UCSD-AML1 (cell line): ENCODE measurements around the gene MTREX.

Experiments used
- DNase-seq: peaks from one replicate; lab custom pipeline; 2025; ENCODE audit not compliant: unreplicated experiment; lab: John Stamatoyannopoulos, UW

MTREX gene

DNA sequence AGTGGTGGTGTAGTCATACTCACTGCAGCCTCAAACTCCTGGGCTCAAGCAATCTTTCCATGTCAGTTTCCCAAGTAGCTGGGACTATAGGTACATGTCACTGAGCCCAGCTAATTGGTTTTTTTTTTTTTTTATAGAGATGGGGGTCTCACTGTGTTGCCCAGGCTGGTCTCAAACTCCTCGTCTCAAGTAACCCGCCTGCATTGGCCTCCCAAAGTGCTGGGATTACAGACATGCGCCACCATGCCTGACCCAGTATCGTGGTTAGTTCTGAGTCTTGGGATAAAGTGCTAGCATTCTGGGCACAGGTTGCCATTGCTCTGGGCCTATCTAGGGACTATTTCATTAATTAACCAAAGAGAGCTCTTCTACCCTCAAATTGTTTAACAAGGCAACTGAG is 118.7 kb downstream of the MTREX start:
- DNase-seq = no peak

DNA sequence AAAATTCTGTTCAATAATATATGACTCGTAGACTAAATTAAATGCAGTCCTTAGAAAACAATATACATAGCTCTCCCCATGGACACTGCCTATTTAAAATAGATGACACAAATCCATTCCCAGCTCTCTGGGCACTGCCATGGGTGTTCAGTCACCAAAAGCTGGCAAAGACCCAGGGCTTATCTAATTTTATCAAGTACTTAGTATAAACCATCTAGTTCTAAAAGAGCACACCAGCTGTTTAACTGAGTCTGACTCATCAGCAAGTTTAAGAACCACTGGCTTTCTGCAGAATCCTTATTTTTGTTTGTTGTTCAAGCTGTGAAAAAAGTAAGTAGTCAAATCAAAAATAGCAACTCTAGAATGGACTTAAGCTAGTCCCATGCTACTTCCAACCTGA is 119.4 kb downstream of the MTREX start:
- no peak for DNase-seq

DNA sequence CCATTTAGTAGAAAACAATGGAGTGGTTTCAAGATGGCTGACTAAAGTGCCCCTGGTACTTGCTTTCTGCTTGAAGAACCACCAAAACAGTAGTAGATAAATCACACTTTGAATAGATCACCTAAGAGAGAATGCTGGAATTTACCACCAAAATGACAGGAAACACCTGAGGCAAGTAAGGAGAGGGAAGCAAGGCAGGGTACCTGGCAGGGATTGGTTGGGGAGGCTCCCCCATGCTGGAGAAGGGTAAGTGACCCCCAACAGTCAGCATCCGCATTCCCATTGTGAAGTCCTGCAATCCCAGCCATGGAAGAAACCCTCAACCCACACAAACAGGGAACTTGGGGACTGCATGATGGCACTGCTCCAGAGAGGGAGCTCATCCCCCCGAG is 121.4 kb downstream of the MTREX start:
- DNase-seq = no peak

DNA sequence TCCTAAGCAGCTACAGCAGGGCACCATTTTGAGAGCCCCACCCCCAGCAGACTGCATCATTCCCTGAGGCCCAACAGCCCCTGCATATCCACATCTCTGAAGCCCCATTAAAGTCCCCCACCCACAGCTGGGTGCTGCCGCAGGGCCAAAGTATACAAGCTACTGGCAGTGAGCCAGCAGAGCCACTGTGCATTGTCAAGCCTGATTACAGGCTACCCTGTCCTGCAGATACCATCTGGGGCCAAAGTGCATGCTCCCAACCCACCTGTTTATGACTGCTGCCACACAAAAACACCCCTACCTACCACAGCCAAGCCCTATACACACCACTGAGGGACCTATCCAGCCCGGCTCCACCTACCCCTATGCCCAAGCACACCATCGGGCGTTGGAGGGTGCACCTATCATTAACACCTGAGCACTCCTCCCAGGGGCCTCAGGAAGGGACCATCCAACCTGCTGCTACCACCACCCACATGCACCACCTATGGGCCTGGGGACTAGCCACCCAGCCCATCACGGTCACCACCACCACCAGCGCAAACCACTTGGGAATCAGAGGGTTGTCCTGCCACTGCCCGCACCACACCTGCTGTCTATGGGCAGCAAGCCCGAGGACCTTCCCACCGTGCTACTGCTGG is 121.9 kb downstream of the MTREX start:
- no peak for DNase-seq

DNA sequence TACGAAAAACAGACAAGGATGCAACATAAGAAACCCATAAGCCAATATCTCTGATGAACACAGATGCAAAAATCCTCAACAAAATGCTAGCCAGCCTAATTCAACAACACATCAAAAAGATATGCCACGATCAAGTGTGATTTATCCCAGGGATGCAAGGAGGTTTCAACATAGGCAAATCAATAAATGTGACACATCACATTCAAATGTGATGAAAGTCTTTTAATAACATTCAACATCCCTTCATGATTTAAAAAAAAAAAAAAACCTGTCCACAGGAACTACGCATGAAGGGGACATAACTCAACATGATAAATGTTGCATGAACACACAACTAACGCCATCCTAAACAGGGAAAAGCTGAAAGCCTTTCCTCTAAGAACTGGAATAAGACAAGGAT is 124.8 kb downstream of the MTREX start:
- no peak for DNase-seq

DNA sequence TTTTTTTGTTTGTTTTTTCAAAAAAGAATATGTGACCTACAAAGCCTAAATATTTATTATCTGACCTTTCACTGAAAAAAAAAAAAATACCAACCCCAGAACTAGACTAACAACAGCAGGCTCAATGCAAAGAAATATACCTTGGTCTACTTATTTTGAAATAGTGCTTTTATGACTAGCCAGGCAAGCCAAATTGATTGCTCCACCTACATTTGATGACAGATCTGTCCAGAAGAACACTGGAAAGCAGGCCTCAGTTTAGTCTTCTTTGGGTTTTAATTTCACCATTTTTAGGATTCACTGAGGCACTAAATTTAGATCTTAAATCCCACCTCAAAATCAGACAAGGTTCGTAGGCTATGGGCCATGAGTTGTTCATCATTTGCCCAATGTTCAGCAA is 129.7 kb downstream of the MTREX start:
- no peak for DNase-seq

DNA sequence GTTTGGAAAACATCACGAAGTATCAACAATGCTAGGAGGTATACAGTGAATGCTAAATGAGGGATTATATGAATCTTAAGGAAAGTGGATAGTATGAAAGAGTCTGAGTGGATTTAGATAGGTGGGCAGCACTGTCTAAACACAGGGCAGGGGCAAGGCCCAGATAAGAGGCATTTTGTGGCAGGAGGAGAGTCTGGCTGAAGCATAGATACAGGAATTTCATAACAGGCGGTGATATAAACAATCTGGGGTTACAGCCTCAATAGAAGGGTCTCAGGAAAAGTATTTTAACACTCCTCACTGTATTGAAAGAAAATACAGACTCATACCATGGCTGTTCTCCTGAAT is 130.0 kb downstream of the MTREX start:
- DNase-seq = no peak

DNA sequence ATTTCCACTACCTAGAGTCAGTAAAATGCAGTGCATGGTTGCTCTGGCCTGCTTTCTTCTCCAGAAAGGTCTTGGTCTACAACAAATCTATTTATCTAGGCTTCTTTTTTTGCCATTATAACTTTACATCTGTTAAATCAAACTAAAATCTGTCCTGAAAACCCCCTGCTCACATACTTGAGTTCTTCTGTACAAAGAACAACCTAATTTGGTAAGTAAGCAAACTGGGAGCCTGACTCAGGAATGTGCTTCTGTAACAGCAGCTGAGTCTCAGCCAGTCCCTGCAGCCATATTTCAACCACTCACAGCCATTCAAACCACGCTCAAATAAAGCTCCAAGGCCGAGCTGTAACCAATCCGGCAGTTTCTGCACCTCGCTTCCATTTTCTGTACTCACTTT is 131.2 kb downstream of the MTREX start:
- DNase-seq = no peak

DNA sequence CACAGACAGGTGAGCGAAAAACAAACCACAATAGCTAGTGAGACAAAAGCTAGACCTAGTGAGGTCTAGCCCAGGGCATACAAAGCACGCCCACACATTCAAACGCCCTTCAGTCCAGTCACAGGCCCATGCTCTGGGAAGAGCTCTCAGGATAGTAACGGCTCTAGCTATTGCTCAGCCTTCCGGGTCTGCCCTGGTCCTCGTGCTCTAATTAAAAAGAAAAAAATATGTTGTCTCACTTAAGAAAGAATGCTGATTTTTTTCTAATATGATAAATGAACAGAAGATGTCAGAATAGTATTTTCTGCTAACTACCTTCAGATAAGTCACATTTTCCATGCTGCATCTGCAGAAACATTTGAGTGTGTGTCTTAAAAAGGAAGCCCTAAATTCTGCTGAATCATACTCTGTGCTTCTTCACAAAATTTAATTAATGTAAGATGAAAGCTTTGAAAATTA is 132.4 kb downstream of the MTREX start:
- DNase-seq = no peak

DNA sequence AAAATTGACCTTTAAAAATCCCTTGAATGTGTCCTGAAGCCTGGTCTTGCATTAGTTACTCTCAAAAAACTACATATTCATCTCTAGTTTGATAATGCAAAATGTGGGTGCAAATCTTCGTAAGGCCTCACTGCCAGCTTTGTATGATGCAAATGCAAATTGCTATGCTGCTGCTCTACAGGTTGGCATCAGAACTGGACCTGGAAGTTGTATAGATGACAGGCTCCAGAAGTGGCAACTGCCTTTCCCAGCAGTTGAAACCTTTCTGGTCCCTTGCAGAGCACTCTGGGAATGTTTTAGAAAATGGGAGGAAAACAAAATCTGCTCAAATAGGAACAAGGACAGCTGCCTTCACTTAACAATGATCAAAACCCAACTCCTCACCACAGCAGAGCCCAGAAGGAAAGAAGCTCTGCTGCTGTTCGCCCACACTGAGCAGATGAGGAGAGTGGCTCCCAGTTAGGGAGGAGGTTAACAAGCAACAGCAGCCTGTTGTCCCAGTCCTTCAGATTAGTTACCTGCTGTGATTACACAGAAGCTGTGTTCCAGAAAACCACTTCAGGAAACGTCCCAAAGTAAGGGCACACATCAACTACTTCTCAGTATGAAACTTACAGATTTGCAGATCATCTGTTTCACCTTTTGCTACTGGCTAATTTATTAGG is 133.4 kb downstream of the MTREX start:
- DNase-seq = no peak

DNA sequence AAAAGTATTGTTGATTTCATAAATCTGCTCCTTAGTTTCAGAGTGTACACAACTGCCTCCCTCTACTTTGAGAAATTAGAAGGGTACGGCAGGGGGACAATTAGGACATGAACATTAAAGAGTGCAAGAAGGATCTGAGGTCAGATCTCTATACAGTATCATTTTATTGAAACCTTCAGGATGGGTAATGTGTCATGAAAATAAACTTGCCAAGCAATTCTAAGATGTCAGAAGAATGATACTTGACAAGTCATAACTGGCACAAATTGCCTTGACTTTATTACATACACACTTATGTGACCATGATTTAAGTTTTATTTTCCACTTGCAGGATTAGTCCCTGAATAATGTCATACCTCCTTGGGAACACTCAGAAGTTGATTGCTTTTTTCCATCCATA is 134.2 kb downstream of the MTREX start:
- DNase-seq = no peak

DNA sequence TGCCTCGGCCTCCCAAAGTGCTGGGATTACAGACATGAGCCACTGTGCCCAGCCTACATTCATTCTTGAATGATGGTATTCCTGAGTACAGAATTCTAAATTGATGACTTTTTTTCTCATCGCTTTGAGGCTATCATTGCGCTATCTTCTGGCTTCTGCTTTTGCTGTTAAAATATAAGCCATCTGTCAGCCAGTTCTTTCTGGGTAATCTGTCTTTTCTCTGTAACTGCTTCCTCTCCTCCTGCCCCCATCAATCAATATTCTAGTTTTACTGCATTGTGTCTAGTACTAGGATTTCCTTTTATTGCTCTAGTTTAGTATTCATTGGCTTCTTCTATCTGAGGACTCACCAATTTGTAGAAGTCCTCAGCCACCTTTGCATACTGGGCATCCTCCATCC is 138.0 kb downstream of the MTREX start:
- no peak for DNase-seq

DNA sequence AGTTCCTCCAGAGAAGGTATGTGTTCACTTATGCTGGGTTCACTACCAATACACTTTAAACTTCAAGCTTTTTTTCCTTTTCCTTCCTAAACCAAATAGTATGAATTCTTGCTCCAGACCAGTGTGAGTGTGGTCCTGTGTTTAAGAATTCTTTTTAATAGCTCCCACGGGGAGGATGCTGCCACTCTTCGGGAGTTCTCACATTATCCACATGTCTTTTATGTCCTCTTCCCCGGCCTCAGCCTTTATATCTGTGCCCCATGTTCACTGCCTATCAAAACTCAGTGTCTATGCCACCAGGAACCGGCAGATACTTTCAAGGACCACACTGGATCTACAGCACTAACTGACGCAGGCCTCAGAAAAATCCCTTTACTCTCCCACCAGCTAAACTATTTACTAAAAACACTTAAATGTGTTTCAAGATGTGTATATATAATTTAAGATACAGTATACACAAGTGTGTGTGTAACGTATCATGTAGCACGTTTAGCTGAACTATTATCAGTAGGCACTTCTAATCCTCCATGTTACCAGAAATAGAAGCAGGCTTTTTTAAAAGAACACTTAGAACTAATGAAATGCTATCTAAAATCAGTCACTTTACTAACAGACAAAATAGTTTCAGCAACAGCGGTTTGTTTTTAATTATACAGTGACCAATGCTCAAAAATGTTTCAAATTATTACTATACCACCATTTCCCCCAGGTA is 139.0 kb downstream of the MTREX start:
- no peak for DNase-seq

DNA sequence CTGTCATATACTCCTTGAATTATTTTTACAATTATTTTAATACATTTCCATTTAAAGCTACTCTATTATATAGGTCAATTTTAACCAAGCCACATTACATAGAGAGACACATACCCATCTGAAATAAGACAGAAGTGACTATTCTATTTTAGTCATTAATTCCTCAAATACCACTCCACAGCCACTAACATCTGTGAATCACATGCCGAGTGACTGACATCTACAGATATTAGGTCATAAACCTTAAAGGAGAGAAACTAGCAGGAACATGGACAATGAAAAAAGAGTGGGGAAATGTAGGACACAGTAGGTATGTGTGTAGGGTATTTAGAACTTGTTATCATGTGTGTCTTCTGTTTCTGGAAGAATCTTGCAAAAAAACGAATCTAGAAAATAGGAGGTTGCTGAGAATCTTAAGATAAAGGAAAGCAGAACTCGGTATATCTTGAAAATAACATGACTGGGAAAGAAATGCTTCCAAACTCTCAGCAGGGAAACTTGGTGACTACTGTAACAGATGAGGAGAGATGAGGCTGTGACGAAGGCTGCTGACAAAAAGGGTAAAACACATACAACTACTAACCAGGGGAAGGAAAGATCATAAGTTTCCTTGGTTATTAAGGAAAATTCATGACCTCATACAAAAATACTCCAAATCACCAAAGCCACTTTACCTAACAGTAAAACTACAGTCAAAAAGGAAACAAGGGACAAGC is 142.4 kb downstream of the MTREX start:
- DNase-seq = no peak

DNA sequence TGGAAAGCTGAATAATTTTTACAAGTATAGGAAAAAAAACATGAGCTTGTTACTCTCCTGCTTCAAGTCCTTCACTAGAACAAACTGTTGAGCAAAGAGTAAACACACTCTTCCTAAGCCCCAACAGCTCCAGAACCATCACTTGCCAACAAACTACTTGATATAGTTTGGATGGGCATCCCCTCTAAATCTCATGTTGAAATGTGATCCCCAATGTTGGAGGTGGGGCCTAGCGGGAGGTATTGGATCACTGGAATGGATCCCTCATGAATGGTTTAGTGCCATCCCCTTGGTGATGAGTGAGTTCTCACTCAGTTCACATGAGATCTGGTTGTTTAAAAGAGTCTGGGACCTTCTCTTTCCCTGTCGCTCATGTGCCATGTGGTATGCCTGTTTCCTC is 144.2 kb downstream of the MTREX start:
- no peak for DNase-seq

DNA sequence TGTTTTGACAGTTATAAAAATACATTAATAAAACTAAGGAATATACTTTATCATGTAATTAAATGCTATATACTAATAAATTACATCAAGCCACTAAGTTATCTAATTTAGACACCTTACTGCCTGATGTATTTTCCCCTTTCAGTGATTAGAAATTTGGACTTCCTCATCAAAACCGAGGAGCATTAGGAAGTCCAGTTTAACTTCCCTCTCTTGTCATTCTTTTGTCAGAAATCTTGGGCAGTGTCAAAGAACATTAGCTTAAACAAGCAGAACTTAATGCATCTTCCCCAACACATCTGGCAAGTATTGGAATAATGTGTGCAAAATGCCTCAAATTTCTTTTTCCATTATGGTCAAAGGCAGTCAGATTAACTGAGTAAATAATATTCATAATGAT is 145.4 kb downstream of the MTREX start:
- no peak for DNase-seq

DNA sequence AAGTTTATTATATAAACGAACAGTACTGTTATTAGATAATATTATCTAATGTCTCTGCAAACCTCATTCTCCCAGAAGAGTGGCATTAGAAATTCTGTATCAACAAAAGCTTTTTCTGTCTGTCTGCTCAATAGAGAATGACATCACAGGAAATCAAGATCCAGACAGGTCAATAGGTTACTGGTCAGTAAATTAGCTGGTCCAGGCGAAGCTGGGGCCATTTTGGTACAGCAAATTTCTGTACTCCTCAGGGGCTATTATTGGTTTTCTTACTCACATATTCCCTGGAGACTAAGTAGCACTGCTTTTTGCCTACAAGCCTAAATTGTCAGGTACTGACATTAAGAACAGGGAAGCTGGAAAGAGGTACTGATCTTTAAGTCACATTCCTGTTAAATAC is 146.5 kb downstream of the MTREX start:
- DNase-seq = no peak

DNA sequence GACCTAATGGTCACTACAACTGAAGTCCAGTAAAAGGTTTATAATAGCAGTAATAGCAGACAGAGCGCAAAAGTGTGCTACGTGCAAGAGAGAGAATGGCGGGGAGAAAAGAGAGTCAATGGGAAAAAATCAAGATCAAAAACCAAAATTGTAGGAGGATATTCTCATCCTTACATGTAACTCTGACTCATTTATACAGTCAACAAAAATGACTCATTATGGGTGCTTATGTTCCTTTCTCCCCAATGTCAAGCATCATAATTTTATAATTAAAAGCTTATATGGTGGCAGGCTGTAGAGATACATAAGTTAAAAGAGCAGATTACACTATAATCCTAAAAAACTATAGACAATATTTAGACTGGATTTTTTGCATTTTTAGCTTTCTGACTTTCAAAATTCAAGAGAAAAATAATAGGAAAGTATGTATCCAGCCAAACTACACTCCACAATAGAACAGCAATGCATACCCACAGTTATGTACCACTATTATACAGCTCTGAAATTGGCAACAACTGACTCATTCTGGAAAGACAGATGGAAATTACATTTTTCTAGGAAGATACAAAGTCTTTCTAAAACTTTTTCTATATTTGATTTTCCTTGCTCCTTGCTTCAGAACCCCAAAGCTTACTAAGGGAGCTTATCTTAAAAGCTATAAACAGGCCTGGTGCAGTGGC is 148.6 kb downstream of the MTREX start:
- DNase-seq = no peak

DNA sequence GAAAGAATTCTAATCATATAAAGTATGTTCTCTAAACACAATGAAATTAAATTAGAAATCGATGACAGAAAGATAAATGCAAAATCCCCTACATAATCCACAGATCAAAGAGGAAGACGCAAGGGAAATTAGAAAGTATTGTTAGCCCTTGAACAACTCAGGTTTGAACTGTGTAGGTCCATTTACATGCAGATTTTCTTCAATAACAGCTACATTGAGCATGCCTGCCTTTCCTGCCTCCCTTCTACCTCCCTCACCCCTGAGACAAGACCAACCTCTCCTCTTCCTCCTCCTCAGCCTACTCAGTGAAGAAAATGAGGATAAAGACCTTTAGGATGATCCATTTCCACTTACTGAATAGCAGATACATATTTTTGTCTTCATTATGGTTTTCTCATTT is 151.8 kb downstream of the MTREX start:
- DNase-seq = no peak

DNA sequence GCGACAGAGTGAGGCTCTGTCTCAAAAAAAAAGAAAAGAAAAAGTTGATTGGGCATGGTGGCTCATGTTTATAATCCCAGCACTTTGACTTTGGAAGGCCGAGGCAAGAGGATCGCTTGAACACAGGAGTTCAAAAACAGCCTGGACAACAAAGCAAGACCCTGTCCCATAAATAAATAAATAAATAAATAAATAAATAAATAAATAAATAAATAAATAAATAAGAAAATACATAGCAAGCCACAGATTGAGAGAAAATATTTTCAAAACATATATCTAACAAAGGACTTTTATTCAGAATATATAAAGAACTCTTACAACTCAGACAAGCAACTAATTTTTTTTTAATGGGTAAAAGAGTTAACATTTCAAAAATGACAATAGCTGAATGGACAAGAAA is 155.8 kb downstream of the MTREX start:
- DNase-seq = no peak

DNA sequence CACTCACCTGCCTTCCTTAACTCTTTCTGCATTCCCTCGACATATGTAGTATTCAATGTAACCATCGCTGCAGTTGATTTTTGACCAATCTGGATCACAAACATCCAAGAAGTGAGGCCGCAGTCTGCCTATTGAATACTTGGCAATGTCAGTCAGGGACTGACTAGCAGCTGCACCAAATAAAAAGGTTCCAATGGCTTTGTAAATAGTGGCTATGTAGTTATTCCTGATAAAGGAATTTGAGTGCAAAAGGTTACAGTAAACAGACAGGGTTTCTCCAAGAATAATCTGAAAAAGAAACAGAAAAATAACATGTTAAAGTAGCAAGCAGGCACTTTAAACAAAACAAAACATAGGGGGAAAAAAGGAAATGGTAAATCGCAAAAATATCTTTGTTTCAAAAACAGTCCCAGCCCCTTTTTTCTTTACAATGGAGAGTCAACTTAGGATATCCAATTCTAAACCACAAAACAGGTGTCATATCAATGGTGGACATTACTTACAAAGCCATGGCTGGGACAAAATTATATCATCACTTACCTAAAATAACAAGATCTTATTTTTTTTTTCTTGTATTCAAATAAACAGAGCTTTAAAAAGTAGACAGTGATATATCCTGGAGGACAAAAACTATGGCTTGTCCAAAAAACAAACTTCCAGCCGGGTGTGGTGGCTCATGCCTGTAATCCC is 160.2 kb downstream of the MTREX start:
- no peak for DNase-seq
